Panc1 (cell line): ENCODE data around the gene TMEM132E.

Experiments
- CTCF ChIP-seq: fragments of 450-650 bp; IDR thresholded peaks from 2 replicates; pipeline ENCODE4 v1.5.1; 2017; ENCODE audit warnings: mild to moderate bottlenecking
- POLR2AphosphoS5 ChIP-seq: IDR thresholded peaks from 2 replicates; pipeline ENCODE4 v1.6.1; 2012; ENCODE audit warnings: mild to moderate bottlenecking, low read depth, low read length, moderate library complexity
- SIN3A ChIP-seq: IDR thresholded peaks from 2 replicates; pipeline ENCODE4 v1.6.1; 2012; ENCODE audit warnings: low read depth, mild to moderate bottlenecking, low read length, moderate library complexity, borderline replicate concordance; ENCODE audit not compliant: insufficient read depth

- no peak for TF ChIP-seq CTCF
- no peak for TF ChIP-seq POLR2AphosphoS5
- no peak for TF ChIP-seq SIN3A
These were observed 29.4 kb upstream of the TMEM132E start for GRCh38 chr17:34549966-34550365.
